Endothelial cell (in vitro differentiated cells): ENCODE measurements around the gene ALDH1A2. TPM values are rescaled to one million over a fixed set of nuclear protein-coding genes. Genes with fewer than 3 reads are reported as not detected.

ENCODE experiments used
- DNase-seq: peaks from one replicate; pipeline ENCODE4 v3.0.0; 2021; ENCODE audit warnings: low spot score
- H3K27ac Mint-ChIP-seq: one replicate; pipeline ENCODE4 v1.8.0; 2021; ENCODE audit warnings: mixed read lengths, inconsistent platforms; ENCODE audit not compliant: unreplicated experiment
- H3K27me3 Mint-ChIP-seq: one replicate; pipeline ENCODE4 v1.8.0; 2021; ENCODE audit warnings: mild to moderate bottlenecking, moderate library complexity, mixed read lengths, inconsistent platforms; ENCODE audit not compliant: unreplicated experiment
- H3K36me3 Mint-ChIP-seq: one replicate; pipeline ENCODE4 v1.8.0; 2021; ENCODE audit warnings: mild to moderate bottlenecking, low read depth, mixed read lengths, inconsistent platforms; ENCODE audit not compliant: unreplicated experiment
- H3K4me1 Mint-ChIP-seq: one replicate; pipeline ENCODE4 v1.8.0; 2021; ENCODE audit warnings: mild to moderate bottlenecking, mixed read lengths, inconsistent platforms; ENCODE audit not compliant: unreplicated experiment
- H3K4me3 Mint-ChIP-seq: one replicate; pipeline ENCODE4 v1.8.0; 2021; ENCODE audit warnings: mild to moderate bottlenecking, mixed read lengths, inconsistent platforms; ENCODE audit not compliant: unreplicated experiment
- H3K9me3 Mint-ChIP-seq: one replicate; pipeline ENCODE4 v1.8.0; 2021; ENCODE audit warnings: mixed read lengths, inconsistent platforms; ENCODE audit not compliant: unreplicated experiment
- total RNA-seq: library from RNA; stranded (reverse); fragmentation: NEBNext Ultra II Directional; extraction: Animal tissue kit (Norgen Biotek cat#: 25700); gene quantifications from one replicate; pipeline ENCODE4 v1.2.1, GENCODE V29; 2021; ENCODE audit not compliant: unreplicated experiment
- TF ChIP-seq, protein P1 (sequence below): fragments of 200-600 bp; sonication (generic); IDR thresholded peaks from one replicate; pipeline ENCODE4 v1.5.0; 2021; ENCODE audit warnings: antibody characterized with exemption; ENCODE audit not compliant: unreplicated experiment

ALDH1A2 gene
- total RNA-seq, 1 donor from 2014 or later: 2.6 TPM

DNA sequence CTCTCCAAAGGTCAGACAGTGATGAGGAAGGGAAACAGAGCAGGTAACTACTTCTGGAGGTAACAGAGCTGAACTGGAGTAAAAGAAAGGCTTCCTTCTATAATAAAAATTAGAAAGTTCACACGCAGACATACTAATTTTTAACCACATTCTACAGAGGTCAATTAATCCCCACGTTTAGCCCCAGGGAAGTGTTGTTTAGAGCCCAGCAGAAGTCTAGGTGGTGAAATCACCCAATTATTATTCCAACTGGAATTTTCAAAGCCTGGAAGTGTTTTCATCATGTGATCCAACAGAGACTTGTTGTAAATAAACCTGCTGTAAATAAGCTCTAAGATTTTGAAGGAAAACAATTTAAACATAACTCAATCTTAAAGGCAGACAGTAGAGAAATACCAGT lies 6.8 kb downstream of the ALDH1A2 start:
- Mint-ChIP-seq H3K27me3 (peaks cover 6% of the 10 kb centered on the region), H3K4me3 (no peak overlapping the region), H3K9me3 (no peaks in the 10 kb centered on the region), H3K27ac (no peak overlapping the region), H3K4me1 (no peaks in the 10 kb centered on the region), H3K36me3 (no peaks in the 10 kb centered on the region)
- no peak for DNase-seq
- TF ChIP-seq, protein P1, sequence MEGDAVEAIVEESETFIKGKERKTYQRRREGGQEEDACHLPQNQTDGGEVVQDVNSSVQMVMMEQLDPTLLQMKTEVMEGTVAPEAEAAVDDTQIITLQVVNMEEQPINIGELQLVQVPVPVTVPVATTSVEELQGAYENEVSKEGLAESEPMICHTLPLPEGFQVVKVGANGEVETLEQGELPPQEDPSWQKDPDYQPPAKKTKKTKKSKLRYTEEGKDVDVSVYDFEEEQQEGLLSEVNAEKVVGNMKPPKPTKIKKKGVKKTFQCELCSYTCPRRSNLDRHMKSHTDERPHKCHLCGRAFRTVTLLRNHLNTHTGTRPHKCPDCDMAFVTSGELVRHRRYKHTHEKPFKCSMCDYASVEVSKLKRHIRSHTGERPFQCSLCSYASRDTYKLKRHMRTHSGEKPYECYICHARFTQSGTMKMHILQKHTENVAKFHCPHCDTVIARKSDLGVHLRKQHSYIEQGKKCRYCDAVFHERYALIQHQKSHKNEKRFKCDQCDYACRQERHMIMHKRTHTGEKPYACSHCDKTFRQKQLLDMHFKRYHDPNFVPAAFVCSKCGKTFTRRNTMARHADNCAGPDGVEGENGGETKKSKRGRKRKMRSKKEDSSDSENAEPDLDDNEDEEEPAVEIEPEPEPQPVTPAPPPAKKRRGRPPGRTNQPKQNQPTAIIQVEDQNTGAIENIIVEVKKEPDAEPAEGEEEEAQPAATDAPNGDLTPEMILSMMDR: no peak

DNA sequence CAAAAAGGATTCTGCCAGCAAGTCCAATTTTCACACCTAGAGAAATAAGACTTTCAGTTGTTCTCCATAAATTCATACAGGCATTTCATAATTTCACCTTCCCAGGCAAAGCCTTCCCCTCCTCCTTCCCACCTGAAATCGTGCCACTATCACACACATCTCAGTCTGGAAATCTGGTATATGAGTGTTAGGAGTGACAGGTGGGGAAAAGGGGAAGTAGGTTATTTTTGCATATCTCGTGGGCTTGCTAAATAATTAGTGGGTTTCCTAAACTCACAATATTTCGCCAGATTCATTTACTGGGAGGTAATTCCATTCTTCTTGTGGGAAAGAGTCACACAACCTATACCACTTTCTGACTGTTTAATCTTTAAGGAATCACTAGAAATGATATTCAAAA lies 7.4 kb downstream of the ALDH1A2 start:
- DNase-seq: no peak
- Mint-ChIP-seq H3K36me3 (no peaks in the 10 kb centered on the region), H3K4me1 (no peaks in the 10 kb centered on the region), H3K9me3 (no peaks in the 10 kb centered on the region), H3K27me3 (peaks cover 3% of the 10 kb centered on the region), H3K27ac (no peak overlapping the region), H3K4me3 (no peak overlapping the region)
- TF ChIP-seq, protein P1: no peak

DNA sequence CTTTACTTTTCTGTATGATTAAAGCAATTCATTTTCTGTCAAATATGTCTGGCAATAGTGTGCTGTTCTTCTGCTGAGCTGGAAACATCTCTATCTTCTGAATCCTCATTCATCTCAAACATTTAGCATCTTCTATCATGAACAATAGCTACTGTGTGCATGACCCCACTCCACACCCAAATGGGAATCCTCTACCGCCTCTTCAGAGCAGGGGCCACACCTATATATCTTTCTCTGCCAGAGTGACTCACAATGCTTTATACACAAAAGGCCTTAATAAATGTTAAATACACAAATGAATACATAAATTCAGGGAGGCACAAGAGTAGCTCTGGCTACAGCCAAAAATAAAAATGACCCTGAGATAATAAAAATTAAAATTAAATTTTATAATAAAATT lies 8.0 kb downstream of the ALDH1A2 start:
- Mint-ChIP-seq H3K27me3 (peaks cover 3% of the 10 kb centered on the region), H3K27ac (no peak overlapping the region), H3K9me3 (no peaks in the 10 kb centered on the region), H3K36me3 (no peaks in the 10 kb centered on the region), H3K4me1 (no peaks in the 10 kb centered on the region), H3K4me3 (no peak overlapping the region)
- TF ChIP-seq, protein P1: no peak
- no peak for DNase-seq

DNA sequence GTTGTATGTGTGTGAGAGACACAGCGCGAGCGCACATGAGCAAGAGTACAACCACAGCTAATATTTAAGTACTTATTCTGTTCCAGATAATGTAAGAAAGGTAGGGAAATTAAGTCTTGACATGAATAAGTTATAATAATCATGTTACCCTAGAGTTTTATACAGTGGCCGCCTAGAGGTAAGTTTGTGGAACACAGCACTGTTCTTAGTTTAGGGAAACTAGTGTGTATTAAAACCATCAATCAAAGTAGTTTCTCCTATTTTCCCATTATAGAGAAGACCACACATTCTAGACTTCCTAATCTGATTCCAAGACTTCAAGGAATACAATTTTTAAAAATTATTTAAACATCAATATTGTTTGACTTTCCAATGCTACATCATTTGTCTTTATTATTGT lies 9.5 kb downstream of the ALDH1A2 start:
- H3K27ac Mint-ChIP-seq: no peak overlapping the region
- no peak overlapping the region for H3K4me3 Mint-ChIP-seq
- TF ChIP-seq, protein P1: peak; percentile 54
- H3K9me3 Mint-ChIP-seq: no peaks in the 10 kb centered on the region
- H3K4me1 Mint-ChIP-seq: no peaks in the 10 kb centered on the region
- H3K27me3 Mint-ChIP-seq: no peaks in the 10 kb centered on the region
- DNase-seq: no peak
- no peaks in the 10 kb centered on the region for H3K36me3 Mint-ChIP-seq

DNA sequence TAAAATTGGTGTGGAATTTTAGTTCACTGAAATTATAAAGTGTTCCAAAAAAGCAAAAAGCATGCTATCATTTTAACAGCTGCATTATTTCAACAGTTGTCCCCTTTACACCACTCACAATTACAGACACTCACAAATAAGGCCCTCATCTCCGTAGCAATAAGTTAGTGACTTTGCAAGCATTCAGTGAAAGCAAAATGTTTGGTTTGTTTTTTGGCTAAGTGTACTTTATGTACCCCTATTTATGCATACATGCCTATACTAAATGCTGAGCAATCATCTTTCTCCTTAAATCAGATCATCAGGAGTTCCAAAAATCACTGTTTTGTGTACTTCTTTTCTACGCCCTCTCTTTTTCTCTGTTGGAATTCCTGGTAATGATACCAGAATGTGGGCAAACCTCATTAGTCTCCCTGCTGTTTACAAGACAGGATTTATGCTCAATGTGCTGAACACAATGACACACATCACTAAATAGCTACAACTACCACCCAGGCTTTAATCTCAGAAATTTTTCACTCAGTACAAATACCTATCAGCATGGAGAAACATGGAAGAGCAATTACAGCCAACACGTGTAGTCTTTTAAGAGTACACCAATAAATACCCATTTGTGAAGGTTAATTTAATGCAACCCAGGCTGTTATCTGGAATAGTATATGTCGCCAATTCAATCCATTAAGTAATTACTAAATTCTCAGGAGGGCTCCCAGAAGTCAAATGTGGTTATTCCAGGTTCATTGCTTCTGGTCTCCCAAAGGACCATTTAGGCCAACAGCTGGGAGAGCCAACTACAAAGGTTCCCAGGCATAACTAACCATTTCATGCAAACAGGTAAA lies 12.0 kb downstream of the ALDH1A2 start:
- TF ChIP-seq, protein P1: no peak
- Mint-ChIP-seq H3K36me3 (no peaks in the 10 kb centered on the region), H3K4me1 (no peaks in the 10 kb centered on the region), H3K4me3 (no peak overlapping the region), H3K9me3 (no peaks in the 10 kb centered on the region), H3K27ac (no peak overlapping the region), H3K27me3 (no peaks in the 10 kb centered on the region)
- DNase-seq: no peak
